Vagina (tissue), 2 donors: ENCODE results near the gene KCTD10.

Source experiments
- CTCF ChIP-seq, 3 experiments: fragments of 450-650 bp in 2 of 3; fragments of 200-600 bp in 1 of 3; sonication (generic) in 1 of 3; IDR thresholded peaks; one replicate each; pipeline ENCODE4 v1.5.1; 2017 to 2019; ENCODE audit warnings: antibody characterized with exemption in 3 of 3, mild to moderate bottlenecking in 2 of 3, moderate library complexity in 2 of 3
- POLR2A ChIP-seq, 2 donors: fragments of 450-650 bp; IDR thresholded peaks; one replicate each; pipeline ENCODE4 v1.6.1; 2017; ENCODE audit warnings: antibody characterized with exemption in 2 of 2, mild to moderate bottlenecking in 2 of 2, moderate library complexity in 2 of 2

GRCh38 chr12:109510196-109510595, 33.1 kb upstream of the KCTD10 start:
- no peak for TF ChIP-seq CTCF (IDR thresholded peaks at IDR 0.05)
- TF ChIP-seq POLR2A (IDR thresholded peaks at IDR 0.05): no peak
